Muscle of arm (tissue), 12 donors: ENCODE data around the gene ZRANB1. TPM values are rescaled to one million over a fixed set of nuclear protein-coding genes. Genes with fewer than 3 reads are reported as not detected.

Experiments used
- DNase-seq: peaks from one replicate; pipeline ENCODE4 v3.0.0-alpha.2; 2013
- polyA plus RNA-seq, 12 donors: library from polyadenylated mRNA; unstranded; fragments of 120-200 nt; gene quantifications; one replicate each; pipeline ENCODE4 v1.2.1, GENCODE V29; 2013; ENCODE audit not compliant: insufficient read length in 12 of 12

ZRANB1 gene
- polyA plus RNA-seq, 12 donors: 13.2 to 25.9 (median 20.5) TPM; not detected in 1

GRCh38 chr10:125016123-125016522, 74.2 kb downstream of the ZRANB1 start:
- DNase-seq: no peak

GRCh38 chr10:125016611-125017202, 74.8 kb downstream of the ZRANB1 start:
- DNase-seq: peak; percentile 77

- no peak for DNase-seq
These were observed 75.8 kb downstream of the ZRANB1 start for GRCh38 chr10:125017547-125018298.

- no peak for DNase-seq
These were observed 76.7 kb downstream of the ZRANB1 start for GRCh38 chr10:125018576-125019143.

GRCh38 chr10:125020386-125020785, 78.5 kb downstream of the ZRANB1 start:
- no peak for DNase-seq

- DNase-seq: no peak
These were observed 78.9 kb downstream of the ZRANB1 start for GRCh38 chr10:125020871-125021270.

- DNase-seq: no peak
These were observed 79.9 kb downstream of the ZRANB1 start for GRCh38 chr10:125021686-125022344.

GRCh38 chr10:125022671-125023070, 80.7 kb downstream of the ZRANB1 start:
- DNase-seq: no peak

- DNase-seq: no peak
These were observed 81.3 kb downstream of the ZRANB1 start for GRCh38 chr10:125023255-125023654.

- DNase-seq: peak; percentile 62
These were observed 82.1 kb downstream of the ZRANB1 start for GRCh38 chr10:125023862-125024496.

- DNase-seq: no peak
These were observed 82.7 kb downstream of the ZRANB1 start for GRCh38 chr10:125024497-125025234.

GRCh38 chr10:125025341-125025740, 83.4 kb downstream of the ZRANB1 start:
- no peak for DNase-seq

- no peak for DNase-seq
These were observed 84.4 kb downstream of the ZRANB1 start for GRCh38 chr10:125026036-125026931.

GRCh38 chr10:125026974-125027735, 85.2 kb downstream of the ZRANB1 start:
- no peak for DNase-seq

- no peak for DNase-seq
These were observed 86.2 kb downstream of the ZRANB1 start for GRCh38 chr10:125027871-125028869.

GRCh38 chr10:125029584-125030242, 87.8 kb downstream of the ZRANB1 start:
- DNase-seq: no peak

- DNase-seq: no peak
These were observed 88.8 kb downstream of the ZRANB1 start for GRCh38 chr10:125030567-125031197.
